Esophagus (tissue), 2 donors: ENCODE results near the gene GLRX. TPM values are rescaled to one million over a fixed set of nuclear protein-coding genes. Genes with fewer than 3 reads are reported as not detected.
"Not testable (repeated sequence)": the region's sequence is repeated elsewhere in the genome, so short reads cannot be mapped to it uniquely, and the experiment has no call there.

Experiments
- H3K27ac ChIP-seq, 2 donors: one replicate each; pipeline ENCODE4 v1.5.1; 2013; ENCODE audit warnings: low read depth in 2 of 2, mild to moderate bottlenecking in 2 of 2, inconsistent platforms in 1 of 2, low read length in 1 of 2, moderate library complexity in 1 of 2
- H3K27me3 ChIP-seq, 2 donors: one replicate each; pipeline ENCODE4 v1.6.1; 2013; ENCODE audit warnings: low read length in 2 of 2, control low read depth in 1 of 2, mild to moderate bottlenecking in 1 of 2; ENCODE audit not compliant: insufficient read depth in 2 of 2, control insufficient read depth in 1 of 2
- H3K36me3 ChIP-seq, 2 donors: one replicate each; pipeline ENCODE4 v1.6.1; 2013; ENCODE audit warnings: low read length in 1 of 2; ENCODE audit not compliant: control insufficient read depth in 2 of 2, insufficient read depth in 2 of 2
- H3K4me1 ChIP-seq, 2 donors: one replicate each; pipeline ENCODE4 v1.6.1; 2013; ENCODE audit warnings: low read length in 1 of 2; ENCODE audit not compliant: control insufficient read depth in 2 of 2, insufficient read depth in 2 of 2
- H3K4me3 ChIP-seq, 2 donors: one replicate each; pipeline ENCODE4 v1.5.1; 2013; ENCODE audit warnings: low read length in 2 of 2, mild to moderate bottlenecking in 2 of 2, low read depth in 1 of 2, moderate library complexity in 1 of 2
- H3K9me3 ChIP-seq, 2 donors: one replicate each; pipeline ENCODE4 v1.6.1; 2013; ENCODE audit warnings: mild to moderate bottlenecking in 2 of 2, low read depth in 1 of 2, low read length in 1 of 2, moderate library complexity in 1 of 2; ENCODE audit not compliant: control insufficient read depth in 2 of 2, insufficient read depth in 1 of 2
- WGBS, 2 donors: extraction: QIAGEN DNeasy Blood & Tissue Kit; methylation state at CpG; one replicate each; pipeline ENCODE4 v1.1.7; 2013; 5-methylcytosine and 5-hydroxymethylcytosine counted together
- polyA plus RNA-seq, 2 donors: library from polyadenylated mRNA; stranded (reverse); fragments of 200-250 nt; gene quantifications; one replicate each; pipeline ENCODE4 v1.2.3, GENCODE V29; 2013
- donor health status: healthy with polysubstance abuse.
- donor health status: Bipolar disorder and iron deficiency.

The GLRX gene
- polyA plus RNA-seq, 2 donors: 5.6 to 11.1 TPM

GRCh38 chr5:95811461-95812073 lies 11.0 kb downstream of the GLRX start:
- H3K27ac ChIP-seq: not testable (repeated sequence)
- WGBS, 2 donors: 92 to 93% methylated on average over 13 of the region's 13 CpGs

GRCh38 chr5:95811126-95811423 lies 11.5 kb downstream of the GLRX start:
- not testable (repeated sequence) for H3K4me1 ChIP-seq, H3K27ac ChIP-seq, H3K9me3 ChIP-seq, H3K27me3 ChIP-seq, H3K36me3 ChIP-seq, H3K4me3 ChIP-seq
- WGBS, 2 donors: 74 to 75% methylated on average over 6 of the region's 6 CpGs

More at GRCh38 chr5:95811461-95812073, 11.0 kb downstream of the GLRX start:
- not testable (repeated sequence) for H3K4me1 ChIP-seq, H3K36me3 ChIP-seq, H3K4me3 ChIP-seq, H3K27me3 ChIP-seq, H3K9me3 ChIP-seq

GRCh38 chr5:95810305-95811125 lies 12.0 kb downstream of the GLRX start:
- Histone ChIP-seq H3K4me1 (no peaks in the 10 kb centered on the region), H3K4me3 (no peak overlapping the region), H3K36me3 (no peaks in the 10 kb centered on the region), H3K9me3 (no peaks in the 10 kb centered on the region), H3K27me3 (no peaks in the 10 kb centered on the region), H3K27ac (no peak overlapping the region)
- WGBS, 2 donors: 41 to 57% methylated on average over 5 of the region's 5 CpGs

GRCh38 chr5:95809414-95809960 lies 13.0 kb downstream of the GLRX start:
- Histone ChIP-seq H3K27me3 (no peaks in the 10 kb centered on the region), H3K4me1 (no peaks in the 10 kb centered on the region), H3K27ac (peak overlapping the region in 1 of 2 donors; percentile 3), H3K4me3 (no peak overlapping the region), H3K36me3 (no peaks in the 10 kb centered on the region), H3K9me3 (no peaks in the 10 kb centered on the region)
- WGBS, 2 donors: 33 to 48% methylated on average over 2 of the region's 2 CpGs

- no peaks in the 10 kb centered on the region for H3K4me1 ChIP-seq
- WGBS, 2 donors: 46 to 49% methylated on average over 10 of the region's 10 CpGs
- no peaks in the 10 kb centered on the region for H3K36me3 ChIP-seq
Observed at GRCh38 chr5:95808686-95809413, 13.7 kb downstream of the GLRX start.

GRCh38 chr5:95808013-95808685 lies 14.4 kb downstream of the GLRX start:
- Histone ChIP-seq H3K9me3 (no peaks in the 10 kb centered on the region), H3K36me3 (no peaks in the 10 kb centered on the region), H3K4me3 (no peak overlapping the region), H3K4me1 (no peaks in the 10 kb centered on the region), H3K27ac (peak overlapping the region; percentile 29 to 45), H3K27me3 (no peaks in the 10 kb centered on the region)
- WGBS, 2 donors: 79 to 84% methylated on average over 7 of the region's 7 CpGs

More at GRCh38 chr5:95808686-95809413, 13.7 kb downstream of the GLRX start:
- Histone ChIP-seq H3K27ac (peak overlapping the region in 1 of 2 donors; percentile 29), H3K9me3 (no peaks in the 10 kb centered on the region), H3K4me3 (no peak overlapping the region), H3K27me3 (no peaks in the 10 kb centered on the region)

GRCh38 chr5:95806687-95807086 lies 15.8 kb downstream of the GLRX start:
- WGBS, 2 donors: 82 to 91% methylated on average over 7 of the region's 7 CpGs
- H3K4me3 ChIP-seq: no peak overlapping the region

GRCh38 chr5:95804736-95805539 lies 17.6 kb downstream of the GLRX start:
- no peaks in the 10 kb centered on the region for H3K4me1 ChIP-seq
- WGBS, 2 donors: 89 to 94% methylated on average over 6 of the region's 6 CpGs
- H3K4me3 ChIP-seq: no peak overlapping the region
- no peak overlapping the region for H3K27ac ChIP-seq
- no peaks in the 10 kb centered on the region for H3K27me3 ChIP-seq
- no peaks in the 10 kb centered on the region for H3K36me3 ChIP-seq
- H3K9me3 ChIP-seq: no peaks in the 10 kb centered on the region

More at GRCh38 chr5:95806687-95807086, 15.8 kb downstream of the GLRX start:
- no peaks in the 10 kb centered on the region for H3K36me3 ChIP-seq
- H3K27me3 ChIP-seq: no peaks in the 10 kb centered on the region
- no peak overlapping the region for H3K27ac ChIP-seq
- no peaks in the 10 kb centered on the region for H3K4me1 ChIP-seq
- H3K9me3 ChIP-seq: no peaks in the 10 kb centered on the region
